ENCODE results near the gene ZNF831. TPM values are rescaled to one million over a fixed set of nuclear protein-coding genes. Genes with fewer than 3 reads are reported as not detected.

Gene ZNF831
- polyA plus RNA-seq, 1 of the 3 experiments (the other 2 are of a cell fraction) = not detected

GRCh38 chr20:59230385-59230784 lies 66.8 kb downstream of the ZNF831 start:
- Histone ChIP-seq H3K4me2 (no peak overlapping the region), H3K27ac (ENCODE audit: low read depth in 2 of 2, low read length in 1 of 2) (peak overlapping the region in 1 of 2 experiments; percentile 85; a peak in 2 of 4 replicates), H3K9me2 (no peaks in the 10 kb centered on the region), H4K20me1 (ENCODE audit: insufficient read depth) (no peaks in the 10 kb centered on the region), H2AFZ (ENCODE audit: low read depth) (no peak overlapping the region), H3K36me3 (replicated peaks in 1 of 2; ENCODE audit: control insufficient read depth in 1 of 2, insufficient read depth in 2 of 2, low read length in 1 of 2) (no peaks in the 10 kb centered on the region), H3F3A (replicated peaks; ENCODE audit: insufficient read depth) (no peaks in the 10 kb centered on the region), H3K79me2 (ENCODE audit: insufficient read depth) (no peaks in the 10 kb centered on the region), H3K4me3 (ENCODE audit: low read depth in 2 of 2, low read length in 1 of 2) (no peak overlapping the region; a peak in 1 of 4 replicates), H3K4me1 (ENCODE audit: control insufficient read depth in 1 of 2, insufficient read depth in 2 of 2, low read depth in 1 of 2, low read length in 1 of 2) (peaks cover 0 to 15% of the 10 kb centered on the region in 2 experiments; a peak in 2 of 4 replicates), H3K9me3 (no peaks in the 10 kb centered on the region), H3K27me3 (ENCODE audit: insufficient read depth) (peaks cover 7% of the 10 kb centered on the region; the same call in 1 of the 2 replicates), H3K9ac (no peak overlapping the region)
- TF ChIP-seq YY1 (IDR thresholded peaks at IDR 0.05; ENCODE audit: low read depth) = no peak
- no peak for TF ChIP-seq MAX (IDR thresholded peaks at IDR 0.05; ENCODE audit: low read depth)
- TF ChIP-seq FOXM1 (IDR thresholded peaks at IDR 0.05; ENCODE audit: low read depth) = no peak
- TF ChIP-seq FOXJ3 (CRISPR knock-in tag; IDR thresholded peaks at IDR 0.05) = no peak
- TF ChIP-seq TEAD4 (IDR thresholded peaks at IDR 0.05; ENCODE audit: borderline replicate concordance, insufficient read depth) = no peak
- TF ChIP-seq GATA2 (CRISPR knock-in tag; IDR thresholded peaks at IDR 0.05) = no peak
- TF ChIP-seq EP300 (IDR thresholded peaks at IDR 0.05; ENCODE audit: borderline replicate concordance in 1 of 2, low read depth in 1 of 2, low read length in 1 of 2) = no peak
- TF ChIP-seq ZBTB33 (IDR thresholded peaks at IDR 0.05; ENCODE audit: borderline replicate concordance, low read depth) = no peak
- WGBS (ENCODE audit: low lambda C conversion rate) = 78% methylated on average over 1 of the region's 1 CpG
- ChIA-PET POLR2A (interaction anchor here (0.7 kb wide), 1 partner anchor 199 kb away, joined by 3 read pairs; the partner anchor contains the start of gene ATP5F1E), CTCF (interaction anchor here (0.7 to 2.8 kb wide), 9 partner anchors 8 to 266 kb away, joined by 3 to 11 read pairs (median 5); no protein-coding TSS in a partner anchor)
- no peak for DNase-seq

GRCh38 chr20:59231124-59231804 lies 67.6 kb downstream of the ZNF831 start:
- Histone ChIP-seq H3K9ac (no peak overlapping the region), H3K9me3 (no peaks in the 10 kb centered on the region), H4K20me1 (ENCODE audit: insufficient read depth) (no peaks in the 10 kb centered on the region), H3K4me1 (ENCODE audit: control insufficient read depth in 1 of 2, insufficient read depth in 2 of 2, low read depth in 1 of 2, low read length in 1 of 2) (peaks cover 0 to 15% of the 10 kb centered on the region in 2 experiments; a peak in 2 of 4 replicates), H3K27me3 (ENCODE audit: insufficient read depth) (peaks cover under 1% of the 10 kb centered on the region; the same call in 1 of the 2 replicates), H3K4me3 (ENCODE audit: low read depth in 2 of 2, low read length in 1 of 2) (no peak overlapping the region; a peak in 1 of 4 replicates), H3K4me2 (no peak overlapping the region), H3K27ac (ENCODE audit: low read depth in 2 of 2, low read length in 1 of 2) (peak overlapping the region in 1 of 2 experiments; percentile 85; a peak in 2 of 4 replicates), H3F3A (replicated peaks; ENCODE audit: insufficient read depth) (no peaks in the 10 kb centered on the region), H3K36me3 (replicated peaks in 1 of 2; ENCODE audit: control insufficient read depth in 1 of 2, insufficient read depth in 2 of 2, low read length in 1 of 2) (no peaks in the 10 kb centered on the region), H3K9me2 (no peaks in the 10 kb centered on the region), H2AFZ (ENCODE audit: low read depth) (no peak overlapping the region), H3K79me2 (ENCODE audit: insufficient read depth) (no peaks in the 10 kb centered on the region)
- ChIA-PET CTCF (interaction anchor here (0.7 to 2.8 kb wide), 9 partner anchors 8 to 265 kb away, joined by 3 to 11 read pairs (median 5); no protein-coding TSS in a partner anchor), POLR2A (interaction anchor here (0.7 kb wide), 2 partner anchors 9 to 200 kb away, joined by 3 read pairs; partner anchors contain the start of gene ATP5F1E)
- peak; percentile 59 for DNase-seq
- WGBS (ENCODE audit: low lambda C conversion rate) = 29% methylated on average over 8 of the region's 8 CpGs
- no peak for TF ChIP-seq RFX5 (IDR thresholded peaks at IDR 0.05; ENCODE audit: low read length)
- TF ChIP-seq MXI1 (IDR thresholded peaks at IDR 0.05; ENCODE audit: low read depth, low read length) = peak; percentile 56; the same call in 1 of the 2 replicates
- peak; percentile 33 to 87; a peak in 3 of 4 replicates for TF ChIP-seq EP300 (IDR thresholded peaks at IDR 0.05; ENCODE audit: borderline replicate concordance in 1 of 2, low read depth in 1 of 2, low read length in 1 of 2)
- TF ChIP-seq RCOR1 (IDR thresholded peaks at IDR 0.05; ENCODE audit: low read length) = peak; percentile 68; the same call in 1 of the 2 replicates
- TF ChIP-seq ZBTB33 (IDR thresholded peaks at IDR 0.05; ENCODE audit: borderline replicate concordance, low read depth) = no peak
- peak; percentile 75 for TF ChIP-seq CHD2 (IDR thresholded peaks at IDR 0.05; ENCODE audit: low read length, partially characterized antibody)
- TF ChIP-seq YY1 (IDR thresholded peaks at IDR 0.05; ENCODE audit: low read depth) = no peak
- TF ChIP-seq POLR2AphosphoS5 (IDR thresholded peaks at IDR 0.05; ENCODE audit: low read depth, low read length) = peak; percentile 66
- TF ChIP-seq GATA2 (CRISPR knock-in tag; IDR thresholded peaks at IDR 0.05) = peak; percentile 79
- peak; percentile 72; the same call in 1 of the 2 replicates for TF ChIP-seq PBX3 (IDR thresholded peaks at IDR 0.05)
- TF ChIP-seq EZH2phosphoT487 (IDR thresholded peaks at IDR 0.05; ENCODE audit: borderline replicate concordance, low read depth) = no peak
- peak; percentile 18; the same call in 1 of the 2 replicates for TF ChIP-seq NFIC (IDR thresholded peaks at IDR 0.05; ENCODE audit: borderline replicate concordance)
- TF ChIP-seq TCF12 (IDR thresholded peaks at IDR 0.05) = peak; percentile 96
- no peak for TF ChIP-seq USF1 (IDR thresholded peaks at IDR 0.05; ENCODE audit: borderline replicate concordance, low read depth)
- no peak for TF ChIP-seq RXRA (IDR thresholded peaks at IDR 0.05; ENCODE audit: borderline replicate concordance, low read depth)
